Small intestine (tissue), 7 donors: ENCODE measurements around the gene HECTD4. TPM values are rescaled to one million over a fixed set of nuclear protein-coding genes. Genes with fewer than 3 reads are reported as not detected.
"Not testable (repeated sequence)": the region's sequence is repeated elsewhere in the genome, so short reads cannot be mapped to it uniquely, and the experiment has no call there.

ENCODE experiments used
- DNase-seq, 2 donors: peaks; one replicate each; pipeline versions ENCODE4 v3.0.0 to v3.0.0-alpha.2; 2013
- FAIRE-seq: peaks from 2 replicates; lab custom pipeline; 2012; peaks lifted over from hg19 to GRCh38; lab: Jason Lieb, UNC
- H3K27ac ChIP-seq, 3 donors: one replicate each; pipeline ENCODE4 v1.5.1; 2013; ENCODE audit warnings: low read length in 2 of 3, mild to moderate bottlenecking in 2 of 3, control low read depth in 1 of 3, inconsistent platforms in 1 of 3, low read depth in 1 of 3, moderate library complexity in 1 of 3
- H3K27me3 ChIP-seq, 3 donors: one replicate each; pipeline ENCODE4 v1.6.1; 2013; ENCODE audit warnings: low read length in 3 of 3, inconsistent platforms in 1 of 3; ENCODE audit not compliant: control insufficient read depth in 3 of 3, insufficient read depth in 3 of 3
- H3K36me3 ChIP-seq, 3 donors: one replicate each; pipeline ENCODE4 v1.6.1; 2013; ENCODE audit warnings: low read length in 3 of 3, inconsistent platforms in 1 of 3, low read depth in 1 of 3, mild to moderate bottlenecking in 1 of 3, moderate library complexity in 1 of 3; ENCODE audit not compliant: control insufficient read depth in 3 of 3, insufficient read depth in 2 of 3
- H3K4me1 ChIP-seq, 3 donors: one replicate each; pipeline ENCODE4 v1.6.1; 2013; ENCODE audit warnings: low read length in 2 of 3, inconsistent platforms in 1 of 3, low read depth in 1 of 3, mild to moderate bottlenecking in 1 of 3, moderate library complexity in 1 of 3; ENCODE audit not compliant: control insufficient read depth in 3 of 3, insufficient read depth in 2 of 3
- H3K4me3 ChIP-seq, 3 donors: one replicate each; pipeline ENCODE4 v1.5.1; 2013; ENCODE audit warnings: low read length in 3 of 3, control low read depth in 1 of 3, inconsistent platforms in 1 of 3, low read depth in 1 of 3, mild to moderate bottlenecking in 1 of 3, moderate library complexity in 1 of 3
- H3K9me3 ChIP-seq, 2 donors: one replicate each; pipeline ENCODE4 v1.6.1; 2013; ENCODE audit warnings: low read depth in 1 of 2, low read length in 1 of 2; ENCODE audit not compliant: control insufficient read depth in 2 of 2, insufficient read depth in 1 of 2
- WGBS, 3 donors: extraction: QIAGEN DNeasy Blood & Tissue Kit; methylation state at CpG; one replicate each; pipeline ENCODE4 v1.1.7; 2013; 5-methylcytosine and 5-hydroxymethylcytosine counted together
- polyA plus RNA-seq, 4 donors: library from polyadenylated mRNA; stranded (reverse) in 3 of 4; unstranded in 1 of 4; fragments of 200-250 nt in 3 of 4; fragments of 120-200 nt in 1 of 4; gene quantifications; one replicate each; pipeline versions ENCODE4 v1.2.1 to v1.2.3, GENCODE V29; 2013
- donor health status: healthy with polysubstance abuse.
- donor health status: control.
- donor health status: control.
- donor health status: Bipolar disorder and iron deficiency.
- donor health status: healthy.

HECTD4 gene
- polyA plus RNA-seq, 4 donors: 6.1 to 33.4 (median 11.4) TPM

DNA sequence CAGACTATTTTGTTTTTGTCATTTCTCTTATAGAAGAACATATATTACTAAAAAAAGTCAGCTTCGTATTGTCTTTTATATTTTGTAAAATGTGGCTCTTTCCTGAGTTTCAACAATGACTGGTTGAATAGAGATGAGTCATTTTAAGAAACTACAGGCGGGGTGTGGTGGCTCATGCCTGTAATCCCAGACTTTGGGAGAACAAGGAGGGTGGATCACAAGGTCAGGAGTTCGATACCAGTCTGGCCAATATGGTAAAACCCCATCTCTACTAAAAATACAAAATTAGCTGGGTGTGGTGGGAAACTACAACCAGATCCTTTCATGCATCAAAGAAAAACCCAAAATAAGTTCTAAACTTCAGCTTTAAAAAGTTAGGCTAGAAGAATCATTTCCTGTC lies 28.8 kb downstream of the HECTD4 start:
- H3K27me3 ChIP-seq: no peaks in the 10 kb centered on the region
- no peak overlapping the region for H3K27ac ChIP-seq
- H3K4me1 ChIP-seq: peaks cover 0 to 3% (median 0%) of the 10 kb centered on the region in 3 donors
- DNase-seq (no peak), FAIRE-seq (no peak)
- WGBS, 3 donors: 69 to 86% (median 75%) methylated on average over 3 of the region's 3 CpGs
- H3K36me3 ChIP-seq: no peaks in the 10 kb centered on the region
- H3K9me3 ChIP-seq: no peaks in the 10 kb centered on the region
- H3K4me3 ChIP-seq: no peak overlapping the region

DNA sequence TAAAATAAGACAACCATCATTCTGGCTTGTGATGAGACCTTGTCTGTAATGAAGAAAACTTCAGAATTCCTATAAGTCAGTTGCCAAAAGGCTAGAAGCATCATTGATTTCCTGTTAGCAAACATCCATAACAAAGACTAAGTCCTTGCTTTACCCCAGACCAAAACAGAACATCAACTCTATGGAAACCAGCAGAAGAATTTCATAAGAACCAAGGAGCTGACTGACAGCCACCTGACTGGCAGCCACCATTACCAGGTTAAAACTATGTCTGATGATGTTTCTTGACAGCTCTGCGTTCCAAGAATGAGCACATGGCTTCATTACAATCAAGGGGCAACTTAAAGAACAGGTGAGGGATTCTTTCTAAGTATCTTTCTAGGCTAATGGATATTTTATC lies 29.3 kb downstream of the HECTD4 start:
- H3K27ac ChIP-seq: no peak overlapping the region
- H3K9me3 ChIP-seq: no peaks in the 10 kb centered on the region
- no peak overlapping the region for H3K4me3 ChIP-seq
- no peaks in the 10 kb centered on the region for H3K36me3 ChIP-seq
- peaks cover 0 to 3% (median 0%) of the 10 kb centered on the region in 3 donors for H3K4me1 ChIP-seq
- WGBS, 3 donors: 95 to 100% (median 96%) methylated on average over 1 of the region's 1 CpG
- DNase-seq (no peak), FAIRE-seq (no peak)
- no peaks in the 10 kb centered on the region for H3K27me3 ChIP-seq

DNA sequence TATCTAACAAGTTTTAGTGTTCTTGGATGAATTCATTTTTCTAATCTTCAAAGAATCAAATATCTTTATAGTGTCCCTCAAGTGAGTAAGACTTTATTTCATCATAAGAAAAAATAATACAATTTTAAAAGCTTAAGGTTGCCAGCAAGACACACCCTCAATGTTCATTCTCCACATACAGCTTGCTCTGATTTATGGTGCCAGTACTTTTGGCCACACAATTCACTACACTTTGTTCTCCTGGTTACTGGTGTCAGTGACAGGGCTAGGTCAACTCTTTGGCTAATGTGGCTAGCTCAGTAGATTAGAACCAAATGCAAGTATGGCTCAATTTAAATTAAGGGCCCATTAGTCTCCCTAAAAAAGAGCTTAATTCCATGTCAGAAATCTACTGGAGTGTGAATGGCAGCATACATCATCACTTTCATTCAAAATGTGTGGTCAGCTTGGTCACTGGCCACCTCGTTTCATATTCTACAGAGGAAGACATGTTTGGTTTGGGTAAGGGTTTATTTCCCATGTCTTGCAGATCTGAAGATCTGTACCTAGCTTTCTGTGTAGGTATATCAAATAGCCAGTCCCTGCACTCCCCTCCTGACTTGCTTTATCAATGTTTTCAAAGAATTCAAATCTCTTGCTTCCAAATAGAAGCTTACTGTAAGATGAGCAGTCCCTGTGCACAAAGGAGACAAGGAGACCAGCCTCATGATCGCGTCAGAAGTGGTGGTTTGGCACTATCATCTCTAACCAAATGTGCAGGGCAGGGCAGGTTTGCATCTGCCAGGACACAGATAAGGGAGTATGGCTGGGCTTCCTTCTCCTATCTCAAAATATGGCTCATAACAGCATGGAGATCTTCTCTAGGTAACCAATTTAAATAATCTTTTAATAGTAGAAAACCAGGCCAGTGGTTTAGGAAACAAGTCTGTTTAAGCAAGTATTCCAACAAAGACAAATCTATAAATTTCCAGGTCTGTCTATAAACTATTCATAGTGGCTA lies 31.3 kb downstream of the HECTD4 start:
- 71 to 76% (median 72%) methylated on average over 3 of the region's 3 CpGs for WGBS, 3 donors
- Histone ChIP-seq H3K4me3 (no peak overlapping the region), H3K27ac (no peak overlapping the region), H3K9me3 (no peaks in the 10 kb centered on the region), H3K36me3 (no peaks in the 10 kb centered on the region), H3K4me1 (peaks cover 0 to 3% (median 0%) of the 10 kb centered on the region in 3 donors), H3K27me3 (no peaks in the 10 kb centered on the region)
- DNase-seq (no peak), FAIRE-seq (no peak)

DNA sequence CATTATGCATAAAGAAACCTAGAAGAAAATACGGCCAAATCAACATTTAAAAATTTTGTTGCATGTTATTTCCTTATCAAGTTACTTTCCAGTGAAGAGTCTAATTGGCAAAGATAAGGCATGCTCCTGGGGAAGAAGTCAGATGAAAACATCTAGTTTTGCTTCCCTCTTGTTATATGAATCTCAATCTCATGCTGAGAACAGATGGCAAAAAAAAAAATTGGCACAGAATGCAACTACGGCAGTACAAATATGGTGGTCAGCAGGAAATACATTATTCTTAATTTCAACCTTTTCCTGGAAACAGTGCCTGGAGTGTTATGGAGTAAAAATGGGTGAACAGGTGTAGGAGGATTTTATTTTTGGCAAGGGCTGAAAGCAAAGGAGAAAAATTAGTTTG lies 32.8 kb downstream of the HECTD4 start:
- DNase-seq (no peak), FAIRE-seq (no peak)
- Histone ChIP-seq H3K36me3 (no peaks in the 10 kb centered on the region), H3K9me3 (no peaks in the 10 kb centered on the region), H3K27ac (no peak overlapping the region), H3K4me1 (peaks cover 0 to 3% (median 0%) of the 10 kb centered on the region in 3 donors), H3K4me3 (no peak overlapping the region), H3K27me3 (no peaks in the 10 kb centered on the region)
- WGBS, 3 donors: 70 to 82% (median 79%) methylated on average over 2 of the region's 2 CpGs

DNA sequence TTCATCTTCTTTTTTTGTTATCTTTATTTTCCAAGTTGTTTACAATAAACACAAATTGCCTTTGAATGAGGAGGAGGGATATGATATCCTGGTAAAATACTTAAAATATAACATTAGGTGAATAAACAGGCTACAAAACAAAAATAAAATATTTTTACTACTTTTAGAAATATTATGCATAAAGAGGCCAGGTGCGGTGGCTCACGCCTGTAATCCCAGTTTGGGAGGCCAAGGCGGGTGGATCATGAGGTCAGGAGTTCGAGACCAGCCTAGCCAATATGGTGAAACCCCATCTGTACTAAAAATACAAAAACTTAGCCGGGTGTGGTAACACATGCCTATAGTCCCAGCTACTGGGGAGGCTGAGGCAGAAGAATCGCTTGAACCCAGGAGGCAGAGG lies 33.3 kb downstream of the HECTD4 start:
- H3K4me1 ChIP-seq, DNase-seq, H3K9me3 ChIP-seq, H3K27ac ChIP-seq, FAIRE-seq, H3K4me3 ChIP-seq, H3K36me3 ChIP-seq, H3K27me3 ChIP-seq: not testable (repeated sequence)
- WGBS, 3 donors: 96 to 98% (median 97%) methylated on average over 6 of the region's 6 CpGs

DNA sequence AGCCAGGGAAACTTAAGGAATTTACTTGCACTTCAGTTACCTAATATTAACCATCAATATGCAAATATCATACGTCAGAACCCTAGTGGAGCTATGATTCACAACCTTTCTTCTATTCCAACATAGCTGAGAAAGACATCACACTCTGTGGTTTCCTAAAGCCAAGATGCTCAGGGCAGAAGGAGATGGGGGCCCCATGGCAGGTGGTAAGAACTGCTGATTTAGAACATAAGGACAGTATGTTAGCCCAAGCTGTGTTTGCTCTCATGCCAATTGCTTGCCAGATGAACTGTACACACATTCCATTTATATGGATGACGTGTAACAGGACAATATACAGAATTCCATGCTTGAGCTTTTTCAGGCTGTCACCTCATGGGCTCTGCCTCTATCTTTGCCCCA lies 34.6 kb downstream of the HECTD4 start:
- 80 to 87% (median 82%) methylated on average over 2 of the region's 2 CpGs for WGBS, 3 donors
- Histone ChIP-seq H3K27me3 (no peaks in the 10 kb centered on the region), H3K4me1 (peaks cover 0 to 3% (median 0%) of the 10 kb centered on the region in 3 donors), H3K9me3 (no peaks in the 10 kb centered on the region), H3K4me3 (no peak overlapping the region), H3K36me3 (no peaks in the 10 kb centered on the region), H3K27ac (no peak overlapping the region)
- DNase-seq (no peak), FAIRE-seq (no peak)

DNA sequence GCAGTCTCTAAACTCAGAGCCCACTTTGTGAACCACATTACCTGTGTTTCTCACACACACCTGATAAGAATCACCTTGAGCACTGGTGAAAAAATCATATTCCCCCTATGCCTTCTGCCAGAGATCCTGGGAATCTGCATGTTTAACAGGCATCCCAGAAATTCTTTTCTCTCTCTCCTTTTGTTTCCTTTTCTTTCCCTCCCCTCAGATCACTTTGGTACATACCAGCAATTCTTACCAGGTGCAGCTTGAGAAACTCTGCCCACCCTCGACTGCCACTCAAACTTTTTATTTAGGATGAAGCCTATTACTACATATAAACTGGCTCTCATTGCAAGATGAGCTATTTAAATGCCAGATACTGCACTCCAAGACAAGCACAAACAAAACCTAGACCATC lies 36.0 kb downstream of the HECTD4 start:
- DNase-seq (no peak), FAIRE-seq (no peak)
- H3K27me3 ChIP-seq: no peaks in the 10 kb centered on the region
- no peaks in the 10 kb centered on the region for H3K9me3 ChIP-seq
- H3K4me1 ChIP-seq: peaks cover 0 to 3% (median 0%) of the 10 kb centered on the region in 3 donors
- WGBS, 3 donors: 67 to 74% (median 74%) methylated on average over 1 of the region's 1 CpG
- no peaks in the 10 kb centered on the region for H3K36me3 ChIP-seq
- no peak overlapping the region for H3K4me3 ChIP-seq
- no peak overlapping the region for H3K27ac ChIP-seq

DNA sequence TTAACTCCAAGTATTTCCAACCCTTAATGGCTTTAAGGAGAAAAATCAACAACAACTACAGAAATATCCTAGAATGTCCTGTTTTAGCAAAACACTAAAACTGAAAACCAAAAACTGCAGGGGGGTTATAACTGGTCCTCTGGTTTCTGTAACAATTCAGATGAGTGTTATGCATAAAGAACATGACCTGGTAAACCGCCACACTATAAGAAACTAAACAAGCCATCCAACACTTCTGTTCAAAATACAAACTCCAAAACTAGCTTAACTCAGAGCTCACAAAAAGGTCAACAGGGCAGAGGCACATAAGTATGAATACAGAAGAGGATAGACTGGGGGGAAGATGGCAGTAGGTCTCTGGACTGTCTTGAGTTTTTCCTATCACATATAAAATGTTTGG lies 38.0 kb downstream of the HECTD4 start:
- no peaks in the 10 kb centered on the region for H3K36me3 ChIP-seq
- DNase-seq (no peak), FAIRE-seq (no peak)
- H3K4me1 ChIP-seq: no peaks in the 10 kb centered on the region
- no peak overlapping the region for H3K27ac ChIP-seq
- no peaks in the 10 kb centered on the region for H3K27me3 ChIP-seq
- no peak overlapping the region for H3K4me3 ChIP-seq
- 86 to 100% (median 88%) methylated on average over 1 of the region's 1 CpG for WGBS, 3 donors
- no peaks in the 10 kb centered on the region for H3K9me3 ChIP-seq
